Skin of body (tissue), 2 donors: ENCODE data around the gene CDK19. TPM values are rescaled to one million over a fixed set of nuclear protein-coding genes. Genes with fewer than 3 reads are reported as not detected.

ENCODE experiments used
- small RNA-seq: library from RNA; depleted of rRNA; stranded (forward); fragments of <200 nt; gene quantifications from one replicate; pipeline ENCODE3, GENCODE V24; 2014; ENCODE audit warnings: low replicate concordance
- total RNA-seq: library from RNA; depleted of rRNA; stranded (reverse); fragments of >200 nt; gene quantifications from one replicate; pipeline ENCODE4 v1.2.3, GENCODE V29; 2014

Gene CDK19
- total RNA-seq, 1 donor from 2014 or later = 22.4 TPM

Small RNA genes lying within 50 kb of the gene (small RNA-seq; reads per million reads assigned to genes)
- gene RNU6-1115P (not detected), gene RNU6-957P (not detected), gene SNORA40C (not detected)

Other genes starting within 250 kb of the CDK19 start
- 79.7 TPM for gene AMD1, start 59.3 kb upstream of the CDK19 start, total RNA-seq
- 25.5 TPM for gene GTF3C6, start 143.2 kb upstream of the CDK19 start, total RNA-seq
- gene RPF2, start 166.6 kb upstream of the CDK19 start, total RNA-seq = 17.7 TPM